Activated T-cell treated with anti-CD3 and anti-CD28 coated beads for 48 hours (primary cell): ENCODE results near the gene PDZD7.

Experiments used
- DNase-seq: peaks from one replicate; pipeline ENCODE4 v3.0.0-alpha.2; 2020; ENCODE audit warnings: low read depth

Gene PDZD7

GRCh38 chr10:101031128-101031795, at the start of gene PDZD7, which contains the start of gene SFXN3:
Gene PDZD7 (minus strand): TSS chr10:101031129. CDS start chr10:101030219, 910 bp downstream.
Gene SFXN3 (plus strand): TSS chr10:101031234. CDS start chr10:101034695, 3,461 bp downstream.
- DNase-seq: peak; percentile 96

GRCh38 chr10:101079874-101080273, 48.9 kb upstream of the PDZD7 start:
- DNase-seq: no peak

- DNase-seq: no peak
These were observed 45.7 kb upstream of the PDZD7 start for GRCh38 chr10:101076630-101077029.

DNA sequence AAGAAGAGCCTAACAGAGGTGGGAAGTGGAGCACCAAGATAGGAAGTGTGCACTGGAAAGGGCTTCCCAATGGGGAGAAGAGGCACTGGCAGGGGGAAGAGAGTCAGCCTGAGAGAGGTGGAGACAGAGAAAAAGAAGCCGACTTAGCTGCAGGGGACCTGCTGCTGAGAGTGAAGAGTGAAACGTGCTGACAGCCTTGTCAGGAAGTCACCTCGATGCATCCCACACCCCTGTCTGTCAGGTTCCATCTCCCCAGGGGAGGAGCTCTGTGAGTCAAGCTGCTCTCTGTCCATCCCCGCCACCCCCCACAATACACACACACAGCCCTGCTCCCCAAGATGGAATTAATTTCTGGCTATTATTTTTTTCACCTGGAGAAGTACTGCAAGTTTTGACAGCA, 44.8 kb upstream of the PDZD7 start:
- no peak for DNase-seq

GRCh38 chr10:101073631-101074030, 42.7 kb upstream of the PDZD7 start:
- DNase-seq: no peak

DNA sequence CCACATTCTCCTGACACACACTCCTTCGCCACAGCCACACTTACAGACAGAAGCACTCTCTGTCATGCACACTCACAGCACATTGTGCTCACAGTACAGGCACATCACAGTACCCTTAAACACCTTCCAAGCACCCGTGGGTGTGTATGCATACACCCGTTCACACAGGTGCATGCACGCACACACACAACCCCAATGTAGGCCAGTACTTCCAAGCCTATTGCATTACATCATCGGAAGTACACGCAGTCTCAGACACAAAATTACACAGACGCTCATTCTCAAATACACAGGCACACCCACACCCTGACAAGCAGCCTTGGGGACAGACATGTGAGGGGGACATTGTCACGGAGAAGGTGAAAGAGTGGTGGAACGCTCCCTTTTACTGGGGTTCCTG, 42.0 kb upstream of the PDZD7 start:
- no peak for DNase-seq

DNA sequence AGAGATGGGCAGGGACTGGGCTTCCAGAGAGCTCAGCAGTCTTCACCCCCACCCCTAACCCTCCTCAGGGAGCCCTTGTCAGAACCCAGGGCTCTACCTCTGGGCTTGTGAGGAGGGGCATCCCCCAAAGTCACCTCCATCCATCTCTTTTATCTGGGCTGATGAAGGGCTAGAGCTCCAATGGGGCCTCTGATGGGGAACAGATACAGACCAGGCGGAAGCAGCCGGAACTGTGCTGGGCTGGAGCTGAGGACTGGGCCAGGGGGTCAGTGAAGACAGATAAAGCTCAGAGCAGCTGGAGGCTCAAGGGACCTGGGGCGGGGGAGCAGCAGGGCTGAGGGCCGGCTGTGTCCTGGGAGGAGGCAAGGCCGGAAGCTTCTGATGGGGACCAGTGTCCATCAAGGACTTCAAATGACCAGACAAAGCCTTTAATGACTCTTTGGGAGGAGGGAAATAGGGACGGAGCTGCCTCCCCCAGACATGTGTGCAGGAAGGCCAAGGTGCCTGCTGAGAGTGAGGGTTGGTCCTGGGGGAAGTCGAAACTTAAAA, 41.0 kb upstream of the PDZD7 start:
- no peak for DNase-seq

- DNase-seq: no peak
These were observed 40.4 kb upstream of the PDZD7 start for GRCh38 chr10:101071267-101071884.

GRCh38 chr10:101070098-101070497, 39.2 kb upstream of the PDZD7 start:
- DNase-seq: no peak

DNA sequence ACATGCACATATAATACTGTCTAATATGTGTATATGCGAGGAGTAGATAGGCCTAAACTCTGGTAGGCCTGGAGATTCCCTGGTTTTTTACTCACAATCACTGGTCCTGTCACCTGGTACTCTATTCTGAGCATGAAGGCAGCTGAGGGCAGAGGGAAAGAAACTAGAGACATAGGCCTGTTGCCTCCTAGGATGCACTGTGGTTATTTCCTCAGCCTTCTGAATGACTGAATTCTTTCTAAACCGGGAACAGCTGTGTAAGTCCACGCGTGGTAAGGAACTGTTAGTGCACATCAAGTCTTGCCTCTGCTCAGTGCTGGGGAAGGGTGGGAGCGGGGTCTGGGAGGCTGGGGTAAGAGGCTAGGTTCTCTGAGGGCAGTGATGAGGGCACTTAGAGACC, 38.5 kb upstream of the PDZD7 start:
- DNase-seq: no peak

DNA sequence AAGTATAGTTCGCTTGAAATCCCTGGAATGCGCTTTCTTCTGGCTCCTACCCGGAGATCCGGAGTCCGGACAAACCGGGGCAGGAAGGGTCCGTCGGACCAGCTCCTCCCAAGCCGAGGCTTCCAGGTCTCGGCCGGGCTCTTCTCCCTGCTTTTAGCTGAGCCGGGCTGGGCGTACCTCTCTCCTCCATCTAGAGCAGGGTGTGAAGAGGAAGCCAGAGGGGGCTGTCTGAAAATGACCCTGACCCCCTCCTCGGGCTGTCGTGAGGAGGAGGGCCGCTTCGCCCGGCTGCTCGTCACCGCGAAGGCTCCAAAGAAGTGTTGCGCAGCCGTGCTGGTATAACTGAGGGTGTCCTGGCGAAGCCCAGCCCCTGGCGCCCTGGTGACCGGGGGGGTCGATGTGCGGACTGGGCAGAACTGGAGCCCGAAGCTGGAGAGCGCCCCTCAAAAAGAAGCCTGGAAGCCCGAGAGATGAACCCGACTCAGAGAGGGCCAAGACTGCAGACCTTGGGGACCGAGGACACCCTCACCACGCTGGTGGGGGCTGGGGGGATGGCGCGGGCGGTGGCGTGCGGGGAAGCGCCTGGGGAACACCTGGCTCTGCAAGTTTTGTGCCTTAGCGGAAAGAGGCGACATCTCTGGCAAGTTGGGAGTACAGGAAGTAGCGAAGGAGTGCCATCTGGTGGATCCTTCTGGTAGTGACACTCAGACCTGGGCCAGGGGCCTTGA, 36.6 kb upstream of the PDZD7 start:
- DNase-seq: peak; percentile 68

GRCh38 chr10:101066896-101067355, 36.0 kb upstream of the PDZD7 start:
- no peak for DNase-seq

GRCh38 chr10:101066146-101066895, 35.4 kb upstream of the PDZD7 start:
- DNase-seq: no peak

GRCh38 chr10:101065481-101066145, 34.7 kb upstream of the PDZD7 start:
- no peak for DNase-seq

DNA sequence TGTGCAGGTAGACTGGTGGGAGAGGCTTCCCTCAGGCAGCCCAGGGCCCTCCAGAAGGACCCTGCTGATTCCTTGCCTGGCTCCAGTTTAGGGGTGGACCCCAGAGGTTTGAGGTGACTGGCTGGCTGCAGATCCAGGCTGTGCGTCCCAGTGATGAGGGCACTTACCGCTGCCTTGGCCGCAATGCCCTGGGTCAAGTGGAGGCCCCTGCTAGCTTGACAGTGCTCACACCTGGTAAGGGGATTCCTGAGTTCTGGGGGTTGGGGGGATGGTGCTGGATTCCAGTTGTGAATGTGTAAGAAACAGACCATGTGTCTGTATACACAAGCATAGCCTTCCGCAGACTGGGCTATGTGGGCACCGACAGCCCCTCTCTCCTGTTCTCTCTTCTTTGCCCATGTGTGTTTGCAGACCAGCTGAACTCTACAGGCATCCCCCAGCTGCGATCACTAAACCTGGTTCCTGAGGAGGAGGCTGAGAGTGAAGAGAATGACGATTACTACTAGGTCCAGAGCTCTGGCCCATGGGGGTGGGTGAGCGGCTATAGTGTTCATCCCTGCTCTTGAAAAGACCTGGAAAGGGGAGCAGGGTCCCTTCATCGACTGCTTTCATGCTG, 33.6 kb upstream of the PDZD7 start:
- DNase-seq: no peak

GRCh38 chr10:101063548-101064414, 32.9 kb upstream of the PDZD7 start:
- DNase-seq: no peak

DNA sequence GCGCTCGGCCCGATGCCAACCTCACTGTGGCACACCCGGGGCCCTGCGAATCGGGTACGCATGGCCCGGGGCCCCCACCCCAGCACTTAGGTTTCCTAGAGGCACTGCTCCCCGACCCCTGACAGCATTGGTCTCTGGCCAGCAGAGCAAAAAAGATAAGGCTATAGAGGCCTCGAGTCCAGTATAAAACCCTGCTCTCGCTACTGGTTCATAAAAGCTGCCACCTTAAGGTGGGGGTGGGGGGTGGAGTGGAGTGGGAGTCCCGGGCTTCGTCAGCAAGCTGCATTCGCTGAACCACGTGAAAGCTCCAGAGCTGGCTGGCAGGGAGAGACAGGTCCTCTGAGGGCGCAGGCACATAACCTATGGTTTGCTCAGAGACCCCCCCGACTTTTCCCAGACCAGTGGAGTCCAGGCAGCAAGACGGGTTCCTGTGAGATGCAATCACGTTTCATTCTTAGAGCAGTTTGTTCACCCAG, 32.2 kb upstream of the PDZD7 start:
- no peak for DNase-seq

DNA sequence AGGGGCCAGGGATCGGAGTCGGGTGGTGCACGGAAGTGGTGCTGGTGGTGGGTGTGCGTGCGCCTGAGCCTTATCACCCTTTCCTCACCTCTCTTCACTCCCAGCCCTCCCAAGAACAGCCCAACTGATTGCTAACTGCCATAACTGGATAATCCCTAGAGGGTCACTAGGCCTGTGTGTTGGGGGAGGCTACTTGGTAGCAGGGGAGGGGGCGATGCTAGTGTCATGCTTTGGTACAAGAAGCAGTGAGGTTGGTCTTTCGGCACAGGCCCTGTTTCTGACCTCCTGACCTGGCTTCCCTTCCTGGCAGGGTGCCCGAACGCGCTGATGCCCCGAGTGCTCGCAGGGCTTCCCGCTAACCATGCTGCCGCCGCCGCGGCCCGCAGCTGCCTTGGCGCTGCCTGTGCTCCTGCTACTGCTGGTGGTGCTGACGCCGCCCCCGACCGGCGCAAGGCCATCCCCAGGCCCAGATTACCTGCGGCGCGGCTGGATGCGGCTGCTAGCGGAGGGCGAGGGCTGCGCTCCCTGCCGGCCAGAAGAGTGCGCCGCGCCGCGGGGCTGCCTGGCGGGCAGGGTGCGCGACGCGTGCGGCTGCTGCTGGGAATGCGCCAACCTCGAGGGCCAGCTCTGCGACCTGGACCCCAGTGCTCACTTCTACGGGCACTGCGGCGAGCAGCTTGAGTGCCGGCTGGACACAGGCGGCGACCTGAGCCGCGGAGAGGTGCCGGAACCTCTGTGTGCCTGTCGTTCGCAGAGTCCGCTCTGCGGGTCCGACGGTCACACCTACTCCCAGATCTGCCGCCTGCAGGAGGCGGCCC, 31.5 kb upstream of the PDZD7 start:
- peak; percentile 64 for DNase-seq
